SJCRH30 (cell line): Measurements from ENCODE around the gene EXOSC7. TPM values are rescaled to one million over a fixed set of nuclear protein-coding genes. Genes with fewer than 3 reads are reported as not detected.
"Not testable (repeated sequence)": the region's sequence is repeated elsewhere in the genome, so short reads cannot be mapped to it uniquely, and the experiment has no call there.

Source experiments
- DNase-seq, 2 experiments: peaks; one replicate each; pipeline ENCODE4 v3.0.0-alpha.2; 2015 to 2020
- H3K27ac ChIP-seq: fragments of 250-450 bp; sonication (Bioruptor Pico); 2 replicates; pipeline ENCODE4 v1.5.1; 2020; ENCODE audit warnings: mild to moderate bottlenecking, moderate library complexity
- H3K27me3 ChIP-seq: fragments of 250-450 bp; sonication (Bioruptor Pico); 2 replicates; pipeline ENCODE4 v1.5.1; 2020; ENCODE audit warnings: mild to moderate bottlenecking, moderate library complexity
- H3K36me3 ChIP-seq: fragments of 250-450 bp; sonication (Bioruptor Pico); 2 replicates; pipeline ENCODE4 v1.5.1; 2020; ENCODE audit warnings: mild to moderate bottlenecking, moderate library complexity
- H3K4me1 ChIP-seq: fragments of 250-450 bp; sonication (Bioruptor Pico); 2 replicates; pipeline ENCODE4 v1.5.1; 2020; ENCODE audit warnings: mild to moderate bottlenecking, moderate library complexity
- H3K4me3 ChIP-seq: fragments of 250-450 bp; sonication (Bioruptor Pico); 2 replicates; pipeline ENCODE4 v1.5.1; 2020; ENCODE audit warnings: mild to moderate bottlenecking, moderate library complexity
- H3K9me3 ChIP-seq: fragments of 250-450 bp; sonication (Bioruptor Pico); replicated peaks from 2 replicates; pipeline ENCODE4 v1.5.1; 2020; ENCODE audit warnings: mild to moderate bottlenecking, moderate library complexity
- total RNA-seq: library from RNA; depleted of rRNA; stranded (reverse); fragments of >200 nt; shearing (Covaris generic); gene quantifications from 2 replicates; pipeline ENCODE4 v1.2.3, GENCODE V29; 2014

The EXOSC7 gene
- total RNA-seq, 1 experiment from 2014 or later: 41.8 TPM

DNA sequence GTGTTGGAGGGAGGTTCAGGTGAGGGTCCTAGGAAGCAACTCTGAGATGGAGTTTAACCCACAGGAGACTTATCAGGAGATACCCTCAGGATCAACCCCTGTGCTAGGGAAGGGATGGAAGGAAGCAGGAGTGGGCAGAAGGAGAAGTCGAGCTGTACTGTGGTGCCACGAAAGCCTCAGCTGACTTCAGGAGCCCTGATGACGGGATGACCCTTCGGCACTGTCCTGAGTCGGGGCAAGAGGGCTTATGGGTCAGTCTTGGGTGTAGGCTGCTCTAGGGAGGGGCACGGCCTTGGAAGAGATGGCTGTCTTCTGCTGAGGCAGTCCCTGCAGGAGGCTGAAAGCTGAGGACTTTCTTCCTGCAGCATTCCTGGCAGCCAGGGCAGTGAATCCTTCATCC, 57.7 kb downstream of the EXOSC7 start:
- H3K4me1 ChIP-seq: no peaks in the 10 kb centered on the region
- no peak overlapping the region for H3K27ac ChIP-seq
- H3K27me3 ChIP-seq: no peaks in the 10 kb centered on the region
- no peak overlapping the region for H3K4me3 ChIP-seq
- H3K9me3 ChIP-seq: no peaks in the 10 kb centered on the region
- no peaks in the 10 kb centered on the region for H3K36me3 ChIP-seq
- no peak for DNase-seq

DNA sequence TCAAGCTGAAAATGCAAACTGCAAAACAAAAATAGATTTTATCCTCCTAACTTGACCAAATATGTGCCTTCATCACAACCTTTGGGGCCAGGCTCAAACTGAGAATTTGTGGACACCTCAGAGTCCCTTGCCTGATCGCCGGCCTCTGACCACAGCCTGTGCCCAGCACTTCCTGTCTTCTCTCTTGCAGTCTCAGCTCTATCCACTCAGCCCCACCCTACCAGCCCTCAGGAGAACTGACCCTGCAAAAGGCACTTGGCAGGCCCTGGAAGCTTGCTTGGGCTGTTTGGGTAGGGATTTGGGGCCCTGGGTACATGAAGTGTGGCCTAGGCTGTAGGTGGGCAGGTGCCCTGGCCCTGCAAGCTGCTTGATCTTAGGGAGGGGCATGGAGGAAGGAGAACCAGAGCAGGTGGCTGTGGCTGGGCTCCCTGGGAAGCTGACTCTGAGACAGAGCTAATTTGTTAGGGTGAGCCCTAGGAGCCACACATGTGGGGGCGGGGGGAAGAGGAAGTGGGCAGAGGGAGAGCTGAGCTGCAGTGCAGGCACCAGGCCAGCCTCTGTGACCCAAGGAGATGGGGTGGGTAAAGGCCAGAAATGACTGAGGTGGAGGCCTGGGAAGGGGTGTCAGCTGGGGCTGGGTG, 58.7 kb downstream of the EXOSC7 start:
- no peak overlapping the region for H3K4me3 ChIP-seq
- no peaks in the 10 kb centered on the region for H3K36me3 ChIP-seq
- DNase-seq: peak; percentile 18 to 27
- no peaks in the 10 kb centered on the region; the same call in 1 of the 2 replicates for H3K27me3 ChIP-seq
- no peak overlapping the region for H3K27ac ChIP-seq
- H3K4me1 ChIP-seq: no peaks in the 10 kb centered on the region
- H3K9me3 ChIP-seq: no peaks in the 10 kb centered on the region

DNA sequence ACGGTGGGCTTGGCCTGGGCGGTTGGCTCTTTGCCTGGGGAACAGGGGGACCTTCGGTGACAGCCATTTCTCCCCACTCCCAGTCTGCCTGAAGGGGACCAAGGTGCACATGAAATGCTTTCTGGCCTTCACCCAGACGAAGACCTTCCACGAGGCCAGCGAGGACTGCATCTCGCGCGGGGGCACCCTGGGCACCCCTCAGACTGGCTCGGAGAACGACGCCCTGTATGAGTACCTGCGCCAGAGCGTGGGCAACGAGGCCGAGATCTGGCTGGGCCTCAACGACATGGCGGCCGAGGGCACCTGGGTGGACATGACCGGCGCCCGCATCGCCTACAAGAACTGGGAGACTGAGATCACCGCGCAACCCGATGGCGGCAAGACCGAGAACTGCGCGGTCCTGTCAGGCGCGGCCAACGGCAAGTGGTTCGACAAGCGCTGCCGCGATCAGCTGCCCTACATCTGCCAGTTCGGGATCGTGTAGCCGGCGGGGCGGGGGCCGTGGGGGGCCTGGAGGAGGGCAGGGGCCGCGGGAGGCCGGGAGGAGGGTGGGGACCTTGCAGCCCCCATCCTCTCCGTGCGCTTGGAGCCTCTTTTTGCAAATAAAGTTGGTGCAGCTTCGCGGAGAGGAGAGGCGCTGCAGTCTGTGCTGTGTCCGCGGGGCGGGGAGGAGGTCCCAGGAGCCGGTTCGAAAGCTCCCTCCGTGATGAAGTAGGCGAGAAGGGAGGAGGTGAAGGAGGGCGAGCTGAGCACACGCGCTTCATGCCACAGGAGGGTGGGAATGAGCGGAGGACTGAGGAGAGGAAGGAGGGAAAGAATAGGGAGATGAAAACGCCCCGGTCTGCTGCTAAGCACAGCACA, 59.6 kb downstream of the EXOSC7 start:
- DNase-seq: no peak
- Histone ChIP-seq H3K27me3 (no peaks in the 10 kb centered on the region; the same call in 1 of the 2 replicates), H3K4me1 (0 out of 2 replicates have a peak, but pooled peaks cover 2% of the 10 kb centered on the region), H3K4me3 (no peak overlapping the region), H3K9me3 (no peaks in the 10 kb centered on the region), H3K36me3 (no peaks in the 10 kb centered on the region), H3K27ac (no peak overlapping the region)

DNA sequence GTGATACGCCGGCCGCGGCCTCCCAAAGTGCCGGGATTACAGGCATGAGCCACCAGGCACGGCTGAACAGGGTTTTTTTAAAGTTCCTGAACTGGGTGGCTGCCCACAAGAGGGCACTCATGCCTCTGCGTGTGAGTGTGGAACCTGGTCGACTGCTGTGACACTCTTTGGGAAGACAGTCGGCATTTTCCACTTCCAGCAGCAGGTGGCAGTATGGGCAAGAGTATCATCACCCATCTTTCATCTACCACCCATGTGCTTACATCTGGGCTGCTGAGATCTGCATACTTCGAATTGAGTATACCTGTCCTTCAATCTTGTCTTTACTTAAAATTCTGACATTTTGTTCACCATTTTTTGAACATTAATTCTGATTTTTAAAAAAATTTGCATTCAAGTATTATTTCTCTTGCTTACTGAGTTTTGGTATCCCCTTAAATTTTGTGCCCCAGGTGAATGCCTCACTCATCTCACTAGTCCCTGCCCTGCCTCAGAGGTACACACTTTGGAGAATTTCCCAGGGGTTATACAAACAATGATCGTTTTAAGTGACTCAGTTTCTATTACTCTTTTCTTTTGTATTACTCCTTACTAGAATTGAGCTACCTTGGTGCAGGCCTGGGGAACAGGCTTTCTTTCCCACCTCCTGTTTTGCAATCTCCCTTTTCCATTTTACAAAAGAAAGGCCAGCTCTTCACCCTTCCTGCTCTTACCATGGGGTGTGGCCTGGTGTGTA, 61.8 kb downstream of the EXOSC7 start:
- Histone ChIP-seq H3K27me3 (no peaks in the 10 kb centered on the region; the same call in 1 of the 2 replicates), H3K9me3 (no peaks in the 10 kb centered on the region), H3K36me3 (no peaks in the 10 kb centered on the region), H3K4me3 (peak overlapping the region; percentile 34), H3K4me1 (0 out of 2 replicates have a peak, but pooled peaks cover 2% of the 10 kb centered on the region), H3K27ac (no peak overlapping the region)
- DNase-seq: peak; percentile 87 to 96

DNA sequence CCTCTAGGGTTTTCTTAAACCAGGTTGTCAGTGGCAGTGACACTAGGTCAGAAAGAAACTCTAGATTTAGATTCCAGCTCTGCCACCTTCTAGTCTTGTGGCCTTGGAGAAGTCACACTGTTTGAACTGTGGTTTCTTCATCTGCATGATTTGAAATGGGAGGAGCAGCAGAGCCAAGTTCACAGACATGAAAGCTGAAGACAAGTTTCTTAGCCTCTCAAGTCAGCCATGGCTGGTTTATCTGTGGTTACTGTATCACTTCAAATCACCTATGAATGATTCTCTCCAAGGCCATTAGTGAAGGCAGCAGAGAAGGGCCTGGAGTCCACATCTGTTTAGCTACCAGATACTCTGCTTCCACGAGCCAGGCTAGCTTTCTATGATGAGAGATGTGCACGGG, 65.6 kb downstream of the EXOSC7 start:
- Histone ChIP-seq H3K4me1 (peaks cover 6% of the 10 kb centered on the region), H3K9me3 (no peaks in the 10 kb centered on the region), H3K4me3 (no peak overlapping the region), H3K27me3 (no peaks in the 10 kb centered on the region; the same call in 1 of the 2 replicates), H3K27ac (no peak overlapping the region), H3K36me3 (no peaks in the 10 kb centered on the region)
- DNase-seq: no peak

DNA sequence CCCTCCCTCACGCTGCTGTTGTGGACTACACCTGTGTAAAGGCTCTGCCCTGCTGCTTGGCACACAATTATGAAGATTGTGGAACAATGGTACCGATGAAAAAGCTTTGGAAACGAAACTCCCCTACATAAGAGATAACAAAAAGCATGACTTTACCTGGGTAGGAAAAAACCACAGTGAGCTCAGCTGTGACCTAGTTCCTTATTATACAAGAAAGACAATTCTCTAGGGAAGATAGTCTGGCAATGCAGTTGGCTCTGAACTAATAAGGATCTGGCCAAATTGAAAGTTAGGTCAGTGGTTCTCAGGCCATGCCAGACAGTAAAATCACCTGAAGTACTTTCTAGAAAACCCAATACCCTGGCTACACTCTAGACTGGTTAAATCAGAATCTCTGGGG, 66.1 kb downstream of the EXOSC7 start:
- no peak overlapping the region for H3K4me3 ChIP-seq
- no peaks in the 10 kb centered on the region for H3K36me3 ChIP-seq
- H3K4me1 ChIP-seq: peaks cover 6% of the 10 kb centered on the region
- DNase-seq: no peak
- H3K27ac ChIP-seq: no peak overlapping the region
- H3K27me3 ChIP-seq: no peaks in the 10 kb centered on the region; the same call in 1 of the 2 replicates
- H3K9me3 ChIP-seq: no peaks in the 10 kb centered on the region

DNA sequence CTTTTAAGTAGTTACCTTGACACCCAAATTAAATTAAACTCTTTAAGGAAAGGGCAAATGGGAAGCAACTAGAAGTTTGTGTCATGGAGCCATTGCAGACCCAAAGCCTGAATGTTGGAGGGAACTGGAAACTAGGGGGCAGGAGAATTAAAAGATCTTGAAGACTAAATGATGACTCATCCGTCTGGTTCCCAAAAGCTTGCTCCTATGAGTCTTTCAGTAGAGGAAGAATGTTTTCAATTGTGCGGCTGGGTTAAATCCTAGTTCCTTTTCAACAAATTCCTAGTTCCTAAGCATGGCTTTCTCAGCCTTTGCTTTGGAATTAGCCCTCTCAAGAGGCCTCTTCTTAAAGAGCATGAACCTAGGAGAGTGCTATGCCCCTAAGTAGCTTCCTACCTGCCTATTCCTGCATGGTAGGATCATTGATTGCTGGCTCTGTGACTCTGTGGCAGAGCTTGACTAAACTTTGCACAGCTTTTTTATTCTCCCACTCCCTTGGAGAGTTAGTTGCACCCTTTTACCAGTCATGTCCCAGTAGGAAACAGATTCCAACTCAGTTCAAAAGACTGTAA, 67.8 kb downstream of the EXOSC7 start:
- Histone ChIP-seq H3K27ac (no peak overlapping the region), H3K27me3 (no peaks in the 10 kb centered on the region; the same call in 1 of the 2 replicates), H3K9me3 (no peaks in the 10 kb centered on the region), H3K4me1 (peaks cover 6% of the 10 kb centered on the region), H3K36me3 (no peaks in the 10 kb centered on the region), H3K4me3 (no peak overlapping the region)
- DNase-seq: peak in 1 of 2 experiments; percentile 25

DNA sequence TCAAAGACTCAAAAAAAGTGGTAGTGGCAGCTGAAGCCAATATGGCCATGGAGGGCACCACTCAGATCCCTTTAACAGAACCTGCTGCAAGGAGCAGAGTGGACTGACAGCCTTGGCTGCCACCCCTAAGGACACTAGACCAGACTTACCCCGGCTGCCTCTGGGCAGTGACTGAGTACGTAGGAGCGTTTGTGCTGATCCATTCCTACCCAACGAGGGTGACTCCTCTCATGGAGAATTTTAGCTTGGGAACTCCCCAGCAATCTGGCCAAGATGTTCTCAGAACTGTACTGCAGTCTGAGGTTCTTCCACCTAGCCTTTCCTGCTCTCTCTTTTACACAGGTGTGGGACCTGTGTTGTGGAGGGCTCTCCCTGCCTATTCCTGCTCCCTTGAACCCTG, 72.2 kb downstream of the EXOSC7 start:
- H3K36me3 ChIP-seq: no peaks in the 10 kb centered on the region
- no peak for DNase-seq
- H3K4me1 ChIP-seq: peaks cover 4% of the 10 kb centered on the region
- H3K27me3 ChIP-seq: no peaks in the 10 kb centered on the region
- no peak overlapping the region for H3K27ac ChIP-seq
- H3K4me3 ChIP-seq: no peak overlapping the region
- H3K9me3 ChIP-seq: no peaks in the 10 kb centered on the region; the same call in 1 of the 2 replicates

DNA sequence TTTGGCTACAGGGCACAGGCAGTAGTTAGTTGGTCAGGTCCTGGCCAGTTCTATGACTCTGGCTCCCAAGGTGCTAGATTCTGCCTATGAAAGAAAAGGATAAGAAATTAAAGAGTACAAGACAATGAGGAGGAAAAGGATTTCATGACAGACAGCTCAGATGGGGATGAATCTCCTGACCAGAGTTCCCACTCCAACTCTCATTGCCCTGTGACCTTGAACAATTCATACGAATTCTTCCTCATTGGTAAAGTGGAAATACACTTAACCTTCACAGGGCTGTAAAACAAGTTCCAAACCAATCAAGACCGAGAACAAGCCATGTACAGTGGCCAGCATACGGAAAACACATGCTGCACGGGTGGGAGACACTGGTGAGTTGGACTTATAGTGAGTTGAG, 73.8 kb downstream of the EXOSC7 start:
- no peaks in the 10 kb centered on the region for H3K36me3 ChIP-seq
- no peaks in the 10 kb centered on the region; the same call in 1 of the 2 replicates for H3K9me3 ChIP-seq
- H3K4me1 ChIP-seq: peaks cover 13% of the 10 kb centered on the region
- no peaks in the 10 kb centered on the region for H3K27me3 ChIP-seq
- no peak overlapping the region for H3K4me3 ChIP-seq
- DNase-seq: no peak
- no peak overlapping the region for H3K27ac ChIP-seq

DNA sequence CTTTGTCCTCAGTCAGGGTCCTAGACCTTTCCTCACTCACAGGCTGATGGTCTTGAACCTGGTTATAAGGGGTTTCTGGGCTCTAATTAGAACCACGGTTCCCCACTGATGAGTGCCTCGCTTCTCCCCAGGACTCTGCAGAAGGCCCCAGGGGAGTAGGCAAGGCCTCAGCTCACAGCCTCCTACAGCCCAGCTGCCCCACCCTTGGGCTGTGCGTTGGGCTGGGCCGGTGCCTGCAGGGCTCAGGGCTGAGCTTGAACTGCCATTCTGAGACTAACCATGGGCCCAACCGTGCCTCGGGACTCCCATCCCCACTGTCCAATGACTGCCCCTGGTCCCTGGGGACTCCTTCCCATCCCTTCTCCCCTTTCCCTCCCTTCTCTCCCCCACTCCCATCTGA, 75.6 kb downstream of the EXOSC7 start:
- Histone ChIP-seq H3K27me3 (no peaks in the 10 kb centered on the region), H3K36me3 (no peaks in the 10 kb centered on the region), H3K27ac (no peak overlapping the region), H3K9me3 (no peaks in the 10 kb centered on the region; the same call in 1 of the 2 replicates), H3K4me1 (peaks cover 25% of the 10 kb centered on the region), H3K4me3 (no peak overlapping the region)
- no peak for DNase-seq

DNA sequence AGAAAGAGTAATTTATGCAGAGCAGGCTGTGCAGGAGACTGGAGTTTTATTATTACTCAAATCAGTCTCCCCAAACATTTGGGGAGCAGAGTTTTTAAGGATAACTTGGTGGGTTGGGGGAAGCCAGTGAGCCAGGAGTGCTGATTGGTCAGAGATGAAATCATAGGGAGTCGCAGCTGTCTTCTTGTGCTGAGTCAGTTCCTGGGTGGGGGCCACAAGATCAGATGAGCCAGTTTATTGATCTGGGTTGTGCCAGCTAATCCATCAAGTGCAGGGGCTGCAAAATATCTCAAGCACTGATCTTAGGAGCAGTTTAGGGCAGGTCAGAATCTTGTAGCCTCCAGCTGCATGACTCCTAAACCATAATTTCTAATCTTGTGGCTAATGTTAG, 77.8 kb downstream of the EXOSC7 start:
- not testable (repeated sequence) for H3K4me3 ChIP-seq, DNase-seq, H3K9me3 ChIP-seq, H3K27me3 ChIP-seq, H3K36me3 ChIP-seq
- Histone ChIP-seq H3K27ac (peak overlapping the region; percentile 64), H3K4me1 (peaks cover 25% of the 10 kb centered on the region)

DNA sequence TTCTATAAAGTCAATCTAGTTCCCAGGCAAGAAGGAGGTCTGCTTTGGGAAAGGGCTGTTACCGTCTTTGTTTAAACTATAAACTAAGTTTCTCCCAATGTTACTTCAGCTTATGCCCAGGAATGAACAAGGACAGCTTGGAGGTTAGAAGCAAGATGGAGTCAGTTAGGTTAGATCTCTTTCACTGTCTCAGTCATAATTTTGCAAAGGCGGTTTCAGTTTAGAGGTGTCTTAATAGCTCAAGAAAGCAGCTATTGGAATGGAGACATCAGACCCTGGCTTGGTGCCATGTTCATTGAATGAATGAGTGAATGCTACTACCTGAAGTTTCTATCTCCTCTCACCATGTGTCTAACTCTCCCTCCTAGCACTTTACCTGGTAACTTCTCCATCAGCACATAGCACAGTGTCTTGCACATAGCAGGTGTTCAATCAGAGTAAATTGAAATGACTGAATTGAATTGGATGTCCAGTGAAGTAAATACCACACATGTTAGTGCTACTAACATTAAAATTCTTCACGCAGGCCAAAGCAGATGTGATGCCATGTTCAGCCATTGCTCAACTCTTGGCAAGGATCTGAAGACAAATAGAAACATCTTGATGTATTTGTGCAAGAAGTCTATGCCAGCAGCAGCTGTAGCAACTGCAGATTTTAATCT, 78.3 kb downstream of the EXOSC7 start:
- Histone ChIP-seq H3K4me3 (no peak overlapping the region), H3K4me1 (peaks cover 25% of the 10 kb centered on the region), H3K9me3 (no peaks in the 10 kb centered on the region; the same call in 1 of the 2 replicates), H3K27ac (peak overlapping the region; percentile 64), H3K27me3 (no peaks in the 10 kb centered on the region), H3K36me3 (no peaks in the 10 kb centered on the region)
- no peak for DNase-seq

DNA sequence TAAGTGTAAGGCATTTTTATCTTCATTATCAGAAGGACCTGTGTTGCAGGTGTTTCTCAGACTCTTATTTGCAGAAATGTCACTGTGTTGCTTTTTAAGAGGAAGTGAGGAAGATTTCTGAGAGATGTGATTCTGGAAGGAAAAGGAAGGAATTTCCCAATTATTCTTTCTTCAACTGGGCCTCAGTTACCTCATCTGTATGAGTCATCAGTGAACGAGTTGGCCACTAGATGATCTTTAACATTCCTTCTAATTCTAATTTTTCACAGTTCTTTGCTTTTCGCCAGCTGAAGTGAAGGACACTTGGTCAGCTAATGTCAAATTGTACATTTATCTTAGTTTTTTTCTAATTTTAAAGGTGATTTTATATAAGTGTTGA, 79.0 kb downstream of the EXOSC7 start:
- peaks cover 25% of the 10 kb centered on the region for H3K4me1 ChIP-seq
- DNase-seq: peak in 1 of 2 experiments; percentile 17
- H3K36me3 ChIP-seq: no peaks in the 10 kb centered on the region
- peak overlapping the region; percentile 6; the same call in 1 of the 2 replicates for H3K4me3 ChIP-seq
- no peaks in the 10 kb centered on the region for H3K27me3 ChIP-seq
- peak overlapping the region; percentile 64 for H3K27ac ChIP-seq
- H3K9me3 ChIP-seq: no peaks in the 10 kb centered on the region; the same call in 1 of the 2 replicates
